ENCODE results near the gene HS6ST1. TPM values are rescaled to one million over a fixed set of nuclear protein-coding genes. Genes with fewer than 3 reads are reported as not detected.

The HS6ST1 gene
- total and polyA plus RNA-seq, 2 donors (not counting 3 experiments of a cell fraction or from before 2014, with no cell fraction given): 12.8 to 19.4 TPM

- H3K4me3 ChIP-seq (replicated peaks in 1 of 3; ENCODE audit: insufficient read depth in 1 of 3, low read depth in 1 of 3, low read length in 3 of 3): no peak overlapping the region
- peaks cover 11% of the 10 kb centered on the region for H3K4me1 ChIP-seq (ENCODE audit: control insufficient read depth, extremely low read depth, insufficient read depth, low read length)
- FAIRE-seq (no peak), DNase-seq (ENCODE audit: low read depth, low spot score) (no peak)
- dilution Hi-C loops (cut with MboI; ENCODE audit: extremely low pct_ligation_motif_present, low sequenced_read_pairs): no loop called here
- no peaks in the 10 kb centered on the region for H4K20me1 ChIP-seq (replicated peaks; ENCODE audit: control insufficient read depth, extremely low read depth, insufficient read depth, low read length)
- BruUV-seq (replicated peaks): no TSS peak
- H3K9me3 ChIP-seq (replicated peaks; ENCODE audit: control insufficient read depth, insufficient read depth, low read length): no peaks in the 10 kb centered on the region
- no peak overlapping the region for H3K9ac ChIP-seq (replicated peaks; ENCODE audit: extremely low read depth, insufficient read depth, low read length)
- H3K27ac ChIP-seq (ENCODE audit: insufficient read depth, low read depth, low read length): no peak overlapping the region
- POLR2A ChIA-PET: no interaction called here
- H3K79me2 ChIP-seq (ENCODE audit: control insufficient read depth, insufficient read depth, low read length): peaks cover 3% of the 10 kb centered on the region
- H2AFZ ChIP-seq (ENCODE audit: low read depth, low read length): no peak overlapping the region
- TF ChIP-seq POLR2AphosphoS5 (IDR thresholded peaks at IDR 0.05; ENCODE audit: insufficient read depth, low read depth, low read length) (no peak), MYC (IDR thresholded peaks at IDR 0.05; ENCODE audit: low read depth, low read length) (no peak), MAX (IDR thresholded peaks at IDR 0.05; ENCODE audit: insufficient read depth, insufficient read length) (no peak), FOS (IDR thresholded peaks at IDR 0.05; ENCODE audit: borderline replicate concordance, insufficient read depth, low read length) (no peak), JUN (IDR thresholded peaks at IDR 0.05; ENCODE audit: borderline replicate concordance, insufficient read depth, insufficient read length, low read depth) (no peak), POLR2A (IDR thresholded peaks at IDR 0.05; ENCODE audit: low read depth, low read length) (no peak), EZH2 (IDR thresholded peaks at IDR 0.05; ENCODE audit: borderline replicate concordance, low read depth, low read length, severe bottlenecking) (no peak), GATA2 (IDR thresholded peaks at IDR 0.05; ENCODE audit: insufficient read depth, insufficient read length, low read depth, low read length) (no peak)
- TF ChIP-seq, protein P1, sequence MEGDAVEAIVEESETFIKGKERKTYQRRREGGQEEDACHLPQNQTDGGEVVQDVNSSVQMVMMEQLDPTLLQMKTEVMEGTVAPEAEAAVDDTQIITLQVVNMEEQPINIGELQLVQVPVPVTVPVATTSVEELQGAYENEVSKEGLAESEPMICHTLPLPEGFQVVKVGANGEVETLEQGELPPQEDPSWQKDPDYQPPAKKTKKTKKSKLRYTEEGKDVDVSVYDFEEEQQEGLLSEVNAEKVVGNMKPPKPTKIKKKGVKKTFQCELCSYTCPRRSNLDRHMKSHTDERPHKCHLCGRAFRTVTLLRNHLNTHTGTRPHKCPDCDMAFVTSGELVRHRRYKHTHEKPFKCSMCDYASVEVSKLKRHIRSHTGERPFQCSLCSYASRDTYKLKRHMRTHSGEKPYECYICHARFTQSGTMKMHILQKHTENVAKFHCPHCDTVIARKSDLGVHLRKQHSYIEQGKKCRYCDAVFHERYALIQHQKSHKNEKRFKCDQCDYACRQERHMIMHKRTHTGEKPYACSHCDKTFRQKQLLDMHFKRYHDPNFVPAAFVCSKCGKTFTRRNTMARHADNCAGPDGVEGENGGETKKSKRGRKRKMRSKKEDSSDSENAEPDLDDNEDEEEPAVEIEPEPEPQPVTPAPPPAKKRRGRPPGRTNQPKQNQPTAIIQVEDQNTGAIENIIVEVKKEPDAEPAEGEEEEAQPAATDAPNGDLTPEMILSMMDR (IDR thresholded peaks at IDR 0.05; ENCODE audit: extremely low read depth in 1 of 2, insufficient read depth in 1 of 2, low read depth in 1 of 2, low read length in 2 of 2): no peak
- no peaks in the 10 kb centered on the region for H3K9me1 ChIP-seq (replicated peaks; ENCODE audit: control insufficient read depth, extremely low read depth, insufficient read depth, low read length)
- no peaks in the 10 kb centered on the region for H3K27me3 ChIP-seq (ENCODE audit: control insufficient read depth in 2 of 2, insufficient read depth in 2 of 2, low read length in 2 of 2)
- no peaks in the 10 kb centered on the region for H3K36me3 ChIP-seq (ENCODE audit: control insufficient read depth in 2 of 2, extremely low read depth in 1 of 2, insufficient read depth in 2 of 2, low read length in 2 of 2)
- intact Hi-C loops (cut with micrococcal nuclease): loop anchor here (2.0 kb wide), 1 partner anchor 83 kb away; no protein-coding TSS in a partner anchor
- no peak overlapping the region for H3K4me2 ChIP-seq (ENCODE audit: insufficient read depth, low read length)
- CTCF ChIA-PET: interaction anchor here (0.8 to 2.6 kb wide), 4 partner anchors 137 to 420 kb away, joined by 3 to 12 read pairs (median 4); no protein-coding TSS in a partner anchor
These were observed 2.6 kb downstream of the HS6ST1 start for GRCh38 chr2:128315829-128316776.
